ENCODE data around the gene DOHH.
"Not testable (repeated sequence)": the region's sequence is repeated elsewhere in the genome, so short reads cannot be mapped to it uniquely, and the experiment has no call there.

Gene DOHH

DNA sequence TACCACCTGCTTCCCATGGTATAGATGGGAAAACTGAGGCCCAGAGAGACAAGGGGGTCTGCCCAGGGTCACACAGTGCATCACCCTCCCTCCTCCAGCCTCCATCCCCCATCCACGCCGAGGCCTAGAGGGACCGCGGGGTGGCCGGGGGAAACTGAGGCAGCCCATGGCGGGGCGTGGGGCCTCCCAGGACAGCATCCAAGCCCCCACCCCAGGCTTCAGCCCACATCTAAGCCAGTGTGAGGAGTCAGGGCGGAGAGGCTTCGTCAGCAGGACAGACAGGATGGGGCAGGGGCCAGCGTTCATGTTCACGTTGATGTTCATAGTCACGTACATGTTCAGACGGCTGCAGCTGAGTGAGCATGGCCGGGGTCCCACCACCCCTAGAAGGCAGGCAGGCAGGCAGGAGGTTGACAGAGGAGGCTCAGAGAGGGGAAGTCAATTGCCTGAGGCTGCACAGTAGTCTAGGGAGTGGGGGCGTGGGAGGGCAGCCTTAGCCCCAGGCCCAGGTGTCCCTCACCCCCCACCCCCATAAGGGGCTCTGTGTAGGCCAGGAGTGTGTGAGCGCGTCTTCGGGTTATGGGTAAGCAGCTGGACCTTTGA lies 43.4 kb downstream of the DOHH start:
- no peak for DNase-seq

DNA sequence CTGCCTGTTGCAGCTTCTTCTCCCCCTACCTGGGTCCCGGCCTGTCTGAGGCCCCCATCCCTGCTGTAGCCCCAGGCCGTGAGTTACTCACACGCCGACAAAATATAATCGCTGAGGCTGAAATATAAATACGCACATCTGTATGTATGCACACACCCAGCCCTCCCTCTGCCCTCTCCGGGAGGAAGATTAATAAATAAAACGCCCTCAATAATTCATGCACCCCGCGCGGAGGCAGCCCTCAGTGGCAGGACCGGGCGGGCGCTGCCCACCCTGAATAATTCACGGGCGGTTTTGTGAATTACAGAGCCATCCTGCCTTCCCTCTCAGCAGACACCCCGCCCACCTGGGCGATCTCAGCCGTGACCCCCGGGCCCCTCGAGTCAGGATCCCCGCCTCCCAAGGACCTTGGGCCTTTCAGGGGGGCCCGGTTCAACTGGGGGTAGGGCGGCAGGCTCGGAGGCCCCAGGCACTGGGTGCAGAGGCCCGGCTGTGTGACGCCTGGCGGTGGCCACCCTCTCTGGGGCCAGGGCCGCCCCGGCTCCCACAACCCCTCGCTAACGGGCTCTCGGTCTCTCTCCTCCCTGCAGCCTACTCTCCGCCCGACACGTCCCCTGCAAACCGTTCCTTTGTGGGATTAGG lies 44.4 kb downstream of the DOHH start:
- no peak for DNase-seq

DNA sequence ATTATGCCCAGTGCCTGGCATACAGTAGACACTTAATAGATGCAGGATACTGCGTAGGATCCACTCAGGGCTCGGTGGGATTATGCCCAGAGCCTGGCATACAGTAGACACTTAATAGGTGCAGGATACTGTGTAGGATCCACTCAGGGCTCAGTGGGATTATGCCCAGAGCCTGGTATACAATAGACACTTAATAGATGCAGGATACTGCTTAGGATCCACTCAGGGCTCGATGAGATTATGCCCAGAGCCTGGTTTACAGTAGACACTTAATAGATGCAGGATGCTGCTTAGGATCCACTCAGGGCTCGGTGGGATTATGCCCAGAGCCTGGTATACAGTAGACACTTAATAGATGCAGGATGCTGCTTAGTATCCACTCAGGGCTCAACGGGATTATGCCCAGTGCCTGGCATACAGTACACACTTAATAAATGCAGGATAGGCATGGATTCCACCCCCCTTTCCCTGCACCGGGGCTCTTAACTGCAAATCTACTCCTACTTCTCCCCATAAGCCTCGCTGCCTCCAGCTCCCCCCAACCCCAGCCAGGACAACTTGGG lies 45.0 kb downstream of the DOHH start:
- no peak for DNase-seq

DNA sequence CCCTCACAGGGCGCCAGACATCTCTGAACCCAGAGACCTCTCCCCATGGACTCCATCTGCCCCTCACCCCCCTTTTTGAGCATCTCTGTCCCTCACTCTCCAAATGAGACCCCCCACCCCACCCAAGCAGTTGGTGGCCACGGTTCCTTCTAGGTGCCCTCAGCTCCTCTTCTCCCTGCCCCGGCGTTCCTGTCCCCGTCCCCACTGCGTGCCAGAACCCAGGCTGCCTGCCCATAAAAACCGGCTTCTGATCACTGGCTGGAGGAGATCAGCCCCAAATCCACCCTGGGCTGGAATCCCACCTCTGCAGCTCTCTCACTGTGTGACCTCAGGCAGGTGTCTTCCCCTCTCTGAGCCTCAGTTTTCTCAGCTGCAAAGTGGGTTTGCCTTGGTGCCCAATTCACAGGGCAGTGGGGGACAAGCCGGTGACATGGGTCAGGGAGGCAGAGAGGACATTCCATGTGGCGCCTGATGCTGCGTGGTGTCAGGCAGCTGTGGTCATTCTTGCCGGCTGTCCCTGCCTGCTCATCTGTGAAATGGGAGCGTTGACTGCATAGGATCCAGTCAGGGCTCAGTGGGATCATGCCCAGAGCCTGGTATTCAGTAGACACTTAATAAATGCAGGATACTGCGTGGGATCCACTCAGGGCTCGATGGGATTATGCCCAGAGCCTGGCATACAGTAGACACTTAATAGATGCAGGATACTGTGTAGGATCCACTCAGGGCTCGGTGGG lies 45.6 kb downstream of the DOHH start:
- DNase-seq, result no peak

DNA sequence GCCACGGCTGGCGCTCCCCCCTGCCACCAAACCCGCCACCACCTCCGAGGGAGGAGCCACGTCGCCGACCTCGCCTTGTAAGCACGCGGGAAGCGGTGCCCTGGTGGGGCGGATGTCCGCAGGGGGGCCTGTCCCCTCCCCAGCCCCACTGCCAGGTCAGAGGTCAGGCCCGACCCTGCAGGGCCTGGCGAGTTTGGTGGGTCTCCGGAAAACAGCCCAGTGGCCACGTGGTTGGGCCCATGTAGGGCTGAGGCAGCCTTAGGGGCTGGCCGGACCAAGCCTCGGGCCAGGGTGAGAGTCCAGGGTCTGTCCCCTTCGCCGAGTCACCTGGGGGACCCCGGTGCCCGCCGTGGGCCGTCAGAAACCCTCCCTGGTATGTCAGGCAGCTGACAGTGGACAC lies 46.6 kb downstream of the DOHH start:
- DNase-seq, result no peak

DNA sequence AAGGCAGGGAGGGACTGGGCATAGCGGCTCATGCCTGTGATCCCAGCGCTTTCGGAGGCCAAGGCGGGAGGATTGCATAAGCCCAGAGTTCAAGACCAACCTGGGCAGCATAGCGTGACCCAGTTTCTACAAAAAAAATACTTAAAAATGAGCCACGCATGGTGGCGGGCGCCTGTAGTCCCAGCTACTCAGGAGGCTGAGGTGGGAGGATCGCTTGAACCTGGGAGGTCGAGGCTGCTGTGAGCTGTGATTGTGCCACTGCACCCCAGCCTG lies 47.6 kb downstream of the DOHH start:
- not testable (repeated sequence) for DNase-seq

DNA sequence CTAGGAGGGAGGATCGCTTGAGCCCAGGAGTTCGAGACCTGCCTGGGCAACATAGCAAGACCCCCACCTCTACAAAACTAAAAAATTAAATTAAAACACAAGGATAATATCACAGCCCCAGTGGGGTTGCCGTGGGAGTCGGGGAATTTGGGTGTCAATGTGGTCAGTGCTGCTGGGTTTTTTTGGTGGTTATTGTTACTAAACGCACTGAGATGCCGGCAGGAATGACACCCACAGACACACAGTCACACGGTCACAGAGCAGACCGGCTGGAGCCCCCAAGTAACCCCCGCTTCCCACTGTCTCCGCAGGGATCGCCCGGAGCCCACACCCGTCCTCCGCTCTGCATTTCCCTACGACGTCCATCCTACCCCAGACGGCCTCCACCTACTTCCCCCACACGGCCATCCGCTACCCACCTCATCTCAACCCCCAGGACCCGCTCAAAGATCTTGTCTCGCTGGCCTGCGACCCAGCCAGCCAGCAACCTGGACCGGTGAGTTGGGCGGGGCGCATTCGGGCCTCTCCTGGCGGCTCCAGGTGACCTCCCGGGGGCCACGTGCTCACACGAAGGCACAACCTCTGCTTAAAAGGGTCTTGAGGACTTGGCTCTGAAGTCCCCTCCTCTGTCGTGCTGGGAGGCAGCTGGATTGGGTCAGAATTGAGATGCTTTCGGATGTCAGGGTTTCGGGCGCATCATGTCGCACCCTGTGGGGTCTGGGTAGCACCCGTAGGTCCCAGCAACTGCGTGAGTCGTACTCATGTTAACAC lies 48.1 kb downstream of the DOHH start:
- DNase-seq, result no peak

DNA sequence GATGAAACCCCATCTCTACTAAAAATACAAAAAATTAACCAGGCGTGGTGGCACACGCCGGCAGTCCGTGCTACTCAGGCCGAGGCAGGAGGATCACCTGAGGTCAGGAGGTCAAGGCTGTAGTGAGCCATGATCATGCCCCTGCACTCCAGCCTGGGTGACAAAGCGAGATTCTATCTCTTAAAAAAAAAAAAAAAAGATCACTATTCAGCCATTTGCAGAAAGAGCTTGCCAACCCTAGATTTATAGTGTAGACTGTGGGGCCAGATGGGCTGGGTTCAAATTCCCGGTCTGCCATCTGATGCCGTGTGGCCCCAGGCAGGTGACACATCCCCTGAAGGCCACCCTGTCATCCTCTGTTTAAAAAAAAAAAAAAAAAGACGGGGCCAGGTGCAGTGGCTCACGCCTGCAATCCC lies 49.0 kb downstream of the DOHH start:
- no peak for DNase-seq

DNA sequence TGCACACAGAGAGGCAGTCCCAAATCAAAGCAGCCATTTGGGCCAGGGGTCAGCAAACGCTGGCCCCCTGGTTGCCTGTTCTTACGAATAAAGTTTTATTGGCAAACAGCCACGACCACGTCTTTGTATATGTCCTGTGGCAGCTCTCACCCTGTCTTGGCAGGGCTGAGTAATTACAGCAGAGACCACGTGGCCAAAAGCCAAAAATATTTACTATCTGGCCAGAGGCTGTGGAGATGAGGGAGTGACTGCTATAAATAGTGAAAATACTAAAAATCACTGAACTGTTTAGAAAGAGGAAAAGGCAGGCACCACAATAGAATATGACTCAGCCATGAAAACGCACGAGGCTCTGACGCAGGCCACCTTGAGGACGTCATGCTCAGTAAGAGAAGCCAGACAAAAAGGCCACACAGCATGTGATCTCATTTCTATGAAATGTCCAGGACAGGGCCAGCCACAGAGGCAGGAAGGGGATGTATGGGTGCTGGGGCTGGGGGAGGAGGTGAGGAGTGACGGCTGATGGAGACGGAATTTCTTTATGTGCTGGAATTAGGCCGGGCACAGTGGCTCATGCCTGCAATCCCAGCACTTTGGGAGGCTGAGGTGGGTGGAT lies 49.6 kb downstream of the DOHH start:
- no peak for DNase-seq

DNA sequence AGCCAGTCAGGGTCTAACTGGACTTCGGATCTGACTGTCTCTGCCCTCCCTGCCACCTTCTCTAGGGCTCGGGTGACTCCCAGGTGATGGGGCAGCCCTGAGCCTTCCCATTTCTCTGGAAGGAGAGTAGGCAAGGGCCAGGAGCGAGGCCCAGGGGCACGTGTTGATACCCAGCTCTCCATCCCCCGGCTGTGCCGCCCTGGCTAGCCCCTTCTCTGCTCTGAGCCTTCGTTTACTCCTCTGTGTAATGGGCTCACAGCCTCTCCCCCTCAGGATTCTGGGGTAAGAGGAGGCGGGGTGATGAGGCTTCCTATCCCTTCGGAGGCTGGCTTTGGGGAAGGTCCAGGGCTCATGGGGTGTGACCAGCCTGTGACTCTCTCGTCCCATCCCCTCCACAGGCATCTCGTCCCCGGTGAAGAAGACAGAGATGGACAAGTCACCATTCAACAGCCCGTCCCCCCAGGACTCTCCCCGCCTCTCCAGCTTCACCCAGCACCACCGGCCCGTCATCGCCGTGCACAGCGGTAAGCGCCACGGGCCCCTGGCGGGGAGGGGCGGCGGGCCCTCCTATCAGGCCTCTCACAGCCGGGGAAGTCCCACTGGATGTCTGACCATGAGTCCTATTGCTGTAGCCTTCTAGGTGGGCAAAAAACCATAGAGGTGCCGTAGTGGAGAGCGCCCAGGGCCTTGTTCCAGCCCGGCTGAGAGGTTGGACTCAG lies 51.7 kb downstream of the DOHH start:
- no peak for DNase-seq

DNA sequence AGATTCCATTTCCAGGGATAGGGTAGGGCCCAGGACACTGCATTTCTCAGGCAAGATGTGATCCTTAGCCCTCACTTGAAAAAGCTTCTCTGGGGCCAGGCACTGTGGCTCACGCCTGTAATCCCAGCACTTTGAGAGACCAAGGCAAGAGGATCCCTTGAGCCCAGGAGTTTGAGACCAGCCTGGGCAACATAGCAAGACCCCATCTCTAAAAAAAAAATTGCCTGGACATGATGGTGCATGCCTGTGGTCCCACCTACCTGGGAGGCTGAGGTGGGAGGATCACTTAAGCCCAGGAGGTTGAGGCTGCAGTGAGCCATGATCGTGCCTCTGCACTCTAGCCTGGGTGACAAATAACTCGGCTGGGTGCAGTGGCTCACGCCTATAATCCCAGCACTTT lies 53.8 kb downstream of the DOHH start:
- not testable (repeated sequence) for DNase-seq

DNA sequence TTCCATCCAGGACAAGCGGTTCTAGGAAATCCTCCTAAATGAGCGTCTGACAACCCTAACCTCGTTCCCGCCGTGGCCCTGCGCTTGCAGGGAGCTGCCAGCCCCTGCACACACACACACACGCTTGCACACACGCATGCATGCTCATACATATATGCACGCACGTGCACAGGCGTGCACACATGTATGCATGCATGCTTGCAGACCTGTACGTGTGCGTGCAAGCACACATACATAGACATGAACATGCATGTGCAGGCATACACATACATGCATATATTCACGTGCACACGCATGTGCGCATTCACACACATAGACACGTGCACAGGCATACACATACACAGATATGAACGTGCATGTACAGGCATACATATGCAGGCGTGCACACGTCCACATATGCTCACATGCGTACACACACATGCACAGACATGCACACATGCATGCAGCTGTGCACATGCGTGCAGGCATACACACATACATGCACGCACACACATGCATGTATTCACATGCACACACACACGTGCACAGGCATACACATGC lies 55.7 kb downstream of the DOHH start:
- no peak for DNase-seq

DNA sequence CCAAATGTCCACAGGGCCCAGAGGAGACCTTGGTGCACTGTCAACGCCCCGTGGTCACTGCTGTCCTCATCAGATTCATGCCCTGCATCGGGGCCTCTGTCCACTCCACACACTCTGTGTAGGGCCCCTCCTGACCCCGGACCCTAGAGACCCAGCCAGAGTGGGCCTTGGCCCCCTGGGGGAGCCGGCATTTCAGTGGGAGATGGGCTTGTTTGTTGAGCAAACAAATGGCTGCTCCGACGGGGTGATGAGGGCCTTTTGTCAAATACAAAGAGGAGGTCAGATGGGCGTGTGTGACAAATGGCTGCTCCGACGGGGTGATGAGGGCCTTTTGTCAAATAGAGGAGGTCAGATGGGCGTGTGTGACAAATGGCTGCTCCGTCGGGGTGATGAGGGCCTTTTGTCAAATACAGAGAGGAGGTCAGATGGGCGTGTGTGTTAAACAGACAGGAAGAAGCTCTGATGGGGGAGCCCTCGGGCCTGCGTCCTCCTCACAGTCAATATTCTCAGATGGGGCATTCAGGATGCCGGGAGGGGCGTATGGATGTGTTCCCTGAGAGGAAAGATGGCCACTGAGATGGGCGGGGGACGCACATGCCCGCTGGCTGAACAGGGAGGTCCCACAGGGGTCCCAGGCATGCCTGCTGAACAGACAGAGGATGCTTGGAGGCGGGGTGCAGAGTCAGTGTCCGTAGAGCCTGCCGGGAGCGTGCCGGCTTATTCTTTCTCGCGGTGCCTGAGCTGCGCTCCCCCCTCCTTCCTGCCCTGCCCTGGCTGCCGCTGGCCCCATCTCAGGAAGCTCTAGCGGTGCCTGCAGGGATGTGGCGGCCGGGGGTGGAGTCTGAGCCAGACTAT lies 56.4 kb downstream of the DOHH start:
- DNase-seq, result no peak

DNA sequence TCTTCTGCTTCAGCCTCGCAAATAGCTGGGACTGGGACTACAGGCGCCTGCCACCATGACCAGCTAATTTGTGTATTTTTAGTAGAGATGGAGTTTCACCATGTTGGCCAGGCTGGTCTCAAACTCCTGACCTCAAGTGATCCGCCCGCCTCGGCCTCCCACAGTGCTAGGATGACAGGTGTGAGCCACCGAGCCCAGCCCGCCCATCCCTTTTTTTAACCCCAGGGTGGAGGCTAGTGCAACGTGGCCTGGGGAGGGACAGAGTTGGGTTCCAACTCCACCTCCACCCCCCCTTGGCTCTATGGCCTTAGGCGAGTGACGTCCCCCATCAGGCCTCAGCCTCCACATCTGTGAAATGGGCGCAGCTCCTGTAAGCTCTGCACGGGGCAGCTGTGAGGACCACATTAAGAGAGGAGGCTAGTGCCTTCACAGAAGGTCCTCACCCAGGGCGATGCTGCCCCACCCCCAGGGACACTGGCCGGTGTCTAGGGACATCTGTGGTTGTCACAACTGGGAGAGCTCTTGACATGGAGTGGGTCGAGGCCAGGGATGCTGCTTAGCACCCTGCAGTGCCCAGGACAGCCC lies 57.9 kb downstream of the DOHH start:
- no peak for DNase-seq

DNA sequence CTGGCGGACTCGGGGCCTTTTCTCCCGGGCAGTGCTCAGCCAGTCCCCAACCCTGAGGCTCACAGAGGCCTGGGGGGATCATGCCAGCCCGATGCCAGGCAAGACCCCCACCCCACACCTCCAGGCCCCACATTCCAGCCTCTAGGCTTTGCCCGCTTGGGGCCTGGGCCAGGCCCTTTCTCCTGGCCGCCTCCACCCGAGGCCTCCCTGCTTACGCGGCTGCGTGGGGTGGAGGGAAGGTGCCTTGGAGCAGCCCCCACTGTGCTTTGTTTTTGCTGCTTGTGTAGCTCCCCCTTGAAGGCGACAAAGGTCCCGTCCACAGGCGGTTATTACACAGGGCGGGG lies 58.5 kb downstream of the DOHH start:
- DNase-seq, result no peak

DNA sequence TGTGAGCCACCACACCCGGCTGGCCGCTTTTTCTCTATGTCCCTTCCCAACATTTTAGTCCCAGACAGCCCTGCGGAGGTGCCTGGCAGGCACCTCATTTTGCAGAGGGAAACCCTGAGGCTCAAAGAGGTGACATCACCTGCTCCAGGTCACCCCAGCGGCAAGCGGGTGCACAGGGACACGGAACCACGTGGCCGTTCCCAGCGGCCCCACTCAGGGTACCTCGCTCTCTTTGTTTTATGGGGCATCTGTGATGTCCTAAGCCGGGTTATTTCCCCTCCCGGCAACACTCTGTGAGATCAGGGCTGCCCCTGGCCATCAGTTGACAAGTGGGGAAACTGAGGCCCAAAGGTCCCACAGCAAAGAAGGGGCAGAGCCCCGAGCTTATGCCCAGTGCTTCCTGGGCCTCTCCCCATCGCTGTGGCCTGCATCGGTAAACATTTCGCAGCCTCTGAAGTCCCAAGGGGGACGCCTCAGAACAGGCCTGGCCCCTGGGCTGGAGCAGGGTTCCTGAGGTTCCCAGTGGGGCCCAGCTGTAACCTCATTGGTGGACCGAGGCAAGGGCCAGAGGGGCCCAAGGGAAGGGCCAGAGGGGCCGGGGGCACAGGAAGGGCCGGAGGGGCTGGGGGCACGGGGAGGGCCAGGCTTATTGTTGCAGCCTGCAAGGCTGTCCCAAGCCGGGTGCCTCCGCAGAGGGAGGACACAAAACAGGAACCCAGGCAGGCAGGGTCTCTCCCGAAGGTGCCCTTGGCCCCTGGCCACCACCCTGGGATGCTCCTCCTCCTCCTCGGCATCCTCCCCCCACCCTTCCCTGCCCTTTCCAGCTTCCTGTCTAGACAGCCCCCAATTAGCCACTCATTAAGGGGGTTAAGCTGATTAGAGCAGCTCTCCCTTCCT lies 59.1 kb downstream of the DOHH start:
- DNase-seq, result no peak

Measured in NCI-H1694 (cell line).